Activated T-helper 1 cell treated with anti-CD3 and anti-CD28 coated beads, Interleukin-12 subunit alpha, Interleukin-12 subunit beta, Interleukin-2, Interleukin-4 antibody, amounts not matched to agents 30 ng/mL and 10 ng/mL and 1 ng/mL, durations not matched to agents 14 hours and 24 hours and 36 hours (primary cell): ENCODE data around the gene NDNF. TPM values are rescaled to one million over a fixed set of nuclear protein-coding genes. Genes with fewer than 3 reads are reported as not detected.

Source experiments
- DNase-seq: peaks from one replicate; pipeline ENCODE4 v3.0.0; 2021; ENCODE audit warnings: low spot score
- H3K27ac Mint-ChIP-seq: one replicate; pipeline ENCODE4 v1.8.0; 2021; ENCODE audit warnings: mild to moderate bottlenecking, mixed read lengths
- H3K27me3 Mint-ChIP-seq: one replicate; pipeline ENCODE4 v1.8.0; 2022; ENCODE audit warnings: mild to moderate bottlenecking, moderate library complexity, mixed read lengths; ENCODE audit not compliant: insufficient read depth
- H3K36me3 Mint-ChIP-seq: one replicate; pipeline ENCODE4 v1.8.0; 2021; ENCODE audit warnings: low read depth, mixed read lengths
- H3K4me1 Mint-ChIP-seq: one replicate; pipeline ENCODE4 v1.8.0; 2021; ENCODE audit warnings: low read depth, mixed read lengths
- H3K4me3 Mint-ChIP-seq: one replicate; pipeline ENCODE4 v1.8.0; 2021; ENCODE audit warnings: mild to moderate bottlenecking, moderate library complexity, mixed read lengths
- H3K9me3 Mint-ChIP-seq: one replicate; pipeline ENCODE4 v1.8.0; 2021; ENCODE audit warnings: mixed read lengths
- intact Hi-C: fragments of 100-400 bp; cut with micrococcal nuclease; formaldehyde crosslinking; loops from one replicate; pipeline ENCODE4 v1.15.1; 2024
- total RNA-seq: library from RNA; stranded (reverse); gene quantifications from 2 replicates; pipeline ENCODE4 v1.2.3, GENCODE V29; 2022

Gene NDNF
- total RNA-seq, 1 donor from 2014 or later, result 0.39 TPM

- no peaks in the 10 kb centered on the region for H3K9me3 Mint-ChIP-seq
- no peaks in the 10 kb centered on the region for H3K4me1 Mint-ChIP-seq
- H3K27me3 Mint-ChIP-seq, result peaks cover 32% of the 10 kb centered on the region
- no peak overlapping the region for H3K4me3 Mint-ChIP-seq
- no peaks in the 10 kb centered on the region for H3K36me3 Mint-ChIP-seq
- intact Hi-C loops, result no loop called here
- no peak for DNase-seq
- H3K27ac Mint-ChIP-seq, result no peak overlapping the region
These were observed 41.6 kb downstream of the NDNF start for GRCh38 chr4:121030711-121031110.

GRCh38 chr4:121030131-121030530 lies 42.2 kb downstream of the NDNF start:
- Mint-ChIP-seq H3K4me1 (no peaks in the 10 kb centered on the region), H3K4me3 (no peak overlapping the region), H3K36me3 (no peaks in the 10 kb centered on the region), H3K27me3 (peaks cover 37% of the 10 kb centered on the region), H3K27ac (no peak overlapping the region), H3K9me3 (no peaks in the 10 kb centered on the region)
- intact Hi-C loops, result no loop called here
- no peak for DNase-seq

- intact Hi-C loops, result no loop called here
- H3K9me3 Mint-ChIP-seq, result no peaks in the 10 kb centered on the region
These were observed 46.3 kb downstream of the NDNF start for GRCh38 chr4:121026034-121026433.

GRCh38 chr4:121025540-121025939 lies 46.8 kb downstream of the NDNF start:
- no peak for DNase-seq
- Mint-ChIP-seq H3K36me3 (no peaks in the 10 kb centered on the region), H3K27me3 (peaks cover 26% of the 10 kb centered on the region), H3K4me1 (no peaks in the 10 kb centered on the region), H3K9me3 (no peaks in the 10 kb centered on the region), H3K4me3 (no peak overlapping the region), H3K27ac (no peak overlapping the region)
- intact Hi-C loops, result no loop called here

More at GRCh38 chr4:121026034-121026433, 46.3 kb downstream of the NDNF start:
- no peaks in the 10 kb centered on the region for H3K36me3 Mint-ChIP-seq
- H3K4me3 Mint-ChIP-seq, result no peak overlapping the region
- no peaks in the 10 kb centered on the region for H3K4me1 Mint-ChIP-seq
- peaks cover 26% of the 10 kb centered on the region for H3K27me3 Mint-ChIP-seq
- no peak overlapping the region for H3K27ac Mint-ChIP-seq
- DNase-seq, result no peak

- no peaks in the 10 kb centered on the region for H3K27me3 Mint-ChIP-seq
- intact Hi-C loops, result no loop called here
- H3K9me3 Mint-ChIP-seq, result no peaks in the 10 kb centered on the region
- H3K36me3 Mint-ChIP-seq, result no peaks in the 10 kb centered on the region
- H3K4me3 Mint-ChIP-seq, result no peak overlapping the region
- no peak for DNase-seq
- no peak overlapping the region for H3K27ac Mint-ChIP-seq
- H3K4me1 Mint-ChIP-seq, result no peaks in the 10 kb centered on the region
These were observed 53.8 kb downstream of the NDNF start for GRCh38 chr4:121018543-121018942.

GRCh38 chr4:121016611-121017010 lies 55.7 kb downstream of the NDNF start:
- Mint-ChIP-seq H3K27me3 (no peaks in the 10 kb centered on the region), H3K4me1 (no peaks in the 10 kb centered on the region), H3K9me3 (no peaks in the 10 kb centered on the region), H3K36me3 (no peaks in the 10 kb centered on the region), H3K4me3 (no peak overlapping the region), H3K27ac (no peak overlapping the region)
- no peak for DNase-seq
- intact Hi-C loops, result no loop called here

- no peak for DNase-seq
- no peaks in the 10 kb centered on the region for H3K27me3 Mint-ChIP-seq
- H3K9me3 Mint-ChIP-seq, result no peaks in the 10 kb centered on the region
- no peaks in the 10 kb centered on the region for H3K4me1 Mint-ChIP-seq
- no peaks in the 10 kb centered on the region for H3K36me3 Mint-ChIP-seq
- intact Hi-C loops, result no loop called here
- no peak overlapping the region for H3K4me3 Mint-ChIP-seq
- H3K27ac Mint-ChIP-seq, result no peak overlapping the region
These were observed 56.9 kb downstream of the NDNF start for GRCh38 chr4:121015421-121015820.

GRCh38 chr4:121014544-121014943 lies 57.8 kb downstream of the NDNF start:
- H3K4me3 Mint-ChIP-seq, result no peak overlapping the region
- no peaks in the 10 kb centered on the region for H3K27me3 Mint-ChIP-seq
- H3K4me1 Mint-ChIP-seq, result no peaks in the 10 kb centered on the region
- H3K36me3 Mint-ChIP-seq, result no peaks in the 10 kb centered on the region
- intact Hi-C loops, result no loop called here
- no peaks in the 10 kb centered on the region for H3K9me3 Mint-ChIP-seq
- H3K27ac Mint-ChIP-seq, result no peak overlapping the region
- DNase-seq, result no peak

GRCh38 chr4:121011780-121012340 lies 60.5 kb downstream of the NDNF start:
- no peak overlapping the region for H3K27ac Mint-ChIP-seq
- no peaks in the 10 kb centered on the region for H3K36me3 Mint-ChIP-seq
- no peak overlapping the region for H3K4me3 Mint-ChIP-seq
- H3K27me3 Mint-ChIP-seq, result no peaks in the 10 kb centered on the region
- intact Hi-C loops, result no loop called here
- no peaks in the 10 kb centered on the region for H3K4me1 Mint-ChIP-seq
- DNase-seq, result no peak
- H3K9me3 Mint-ChIP-seq, result no peaks in the 10 kb centered on the region

- H3K27me3 Mint-ChIP-seq, result no peaks in the 10 kb centered on the region
- no peak overlapping the region for H3K4me3 Mint-ChIP-seq
- intact Hi-C loops, result no loop called here
- H3K4me1 Mint-ChIP-seq, result no peaks in the 10 kb centered on the region
- no peak overlapping the region for H3K27ac Mint-ChIP-seq
- no peak for DNase-seq
- H3K36me3 Mint-ChIP-seq, result no peaks in the 10 kb centered on the region
- H3K9me3 Mint-ChIP-seq, result no peaks in the 10 kb centered on the region
These were observed 61.2 kb downstream of the NDNF start for GRCh38 chr4:121011138-121011537.

GRCh38 chr4:121009578-121010478 lies 62.5 kb downstream of the NDNF start:
- DNase-seq, result no peak
- Mint-ChIP-seq H3K36me3 (no peaks in the 10 kb centered on the region), H3K27me3 (no peaks in the 10 kb centered on the region), H3K9me3 (no peaks in the 10 kb centered on the region), H3K27ac (no peak overlapping the region), H3K4me1 (no peaks in the 10 kb centered on the region), H3K4me3 (no peak overlapping the region)
- intact Hi-C loops, result no loop called here

- no peaks in the 10 kb centered on the region for H3K27me3 Mint-ChIP-seq
- no peak for DNase-seq
- no peaks in the 10 kb centered on the region for H3K9me3 Mint-ChIP-seq
- no peaks in the 10 kb centered on the region for H3K36me3 Mint-ChIP-seq
- H3K27ac Mint-ChIP-seq, result no peak overlapping the region
- H3K4me1 Mint-ChIP-seq, result no peaks in the 10 kb centered on the region
- H3K4me3 Mint-ChIP-seq, result no peak overlapping the region
- intact Hi-C loops, result no loop called here
These were observed 64.7 kb downstream of the NDNF start for GRCh38 chr4:121007660-121008059.

GRCh38 chr4:121003863-121004262 lies 68.5 kb downstream of the NDNF start:
- intact Hi-C loops, result no loop called here
- H3K36me3 Mint-ChIP-seq, result no peaks in the 10 kb centered on the region
- H3K4me3 Mint-ChIP-seq, result no peak overlapping the region
- no peaks in the 10 kb centered on the region for H3K9me3 Mint-ChIP-seq
- no peaks in the 10 kb centered on the region for H3K4me1 Mint-ChIP-seq
- no peaks in the 10 kb centered on the region for H3K27me3 Mint-ChIP-seq
- H3K27ac Mint-ChIP-seq, result no peak overlapping the region
- no peak for DNase-seq
